B cell (primary cell): ENCODE data around the gene SPACA4. TPM values are rescaled to one million over a fixed set of nuclear protein-coding genes. Genes with fewer than 3 reads are reported as not detected.

Experiments used
- ATAC-seq: fragments of 200-7000 bp; cut with Tn5 transposase; one replicate; pipeline ENCODE4 v1.10.0; 2021; ENCODE audit warnings: low read depth, mild to moderate bottlenecking, moderate number of reproducible peaks, moderate library complexity
- CTCF ChIA-PET: fragments of 350-600 bp; sonication (Branson Sonifier 250); formaldehyde crosslinking; loops from one replicate; lab custom pipeline; 2021; ENCODE audit warnings: antibody characterized with exemption, inconsistent platforms; lab: Charles Lee
- POLR2A ChIA-PET: fragments of 350-600 bp; sonication (Branson Sonifier 250); formaldehyde crosslinking; loops from one replicate; lab custom pipeline; 2021; ENCODE audit warnings: antibody characterized with exemption; lab: Charles Lee
- DNase-seq: peaks from one replicate; pipeline ENCODE4 v3.0.0; 2013
- H2AFZ ChIP-seq: 2 replicates; pipeline ENCODE4 v1.6.1; 2012; ENCODE audit warnings: mild to moderate bottlenecking, low read depth, low read length; ENCODE audit not compliant: insufficient read depth, poor library complexity, severe bottlenecking
- H3K27ac ChIP-seq, 2 donors: 1 replicate in 1 of 2; 2 replicates in 1 of 2; pipeline ENCODE4 v1.5.1; 2012 to 2013; ENCODE audit warnings: low read length in 2 of 2, mild to moderate bottlenecking in 2 of 2, moderate library complexity in 1 of 2
- H3K27me3 ChIP-seq, 4 experiments: fragments of 200-600 bp in 1 of 4; sonication (generic) in 1 of 4; replicated peaks in 1 of 4; 1 replicate in 2 of 4; 2 replicates in 2 of 4; pipeline versions ENCODE4 v1.6.1 to v1.7.0; 2013 to 2016; ENCODE audit warnings: low read length in 3 of 4, mild to moderate bottlenecking in 2 of 4, mixed read lengths in 1 of 4, moderate library complexity in 1 of 4; ENCODE audit not compliant: insufficient read depth in 4 of 4, control insufficient read depth in 3 of 4; ENCODE audit errors: control extremely low read depth in 1 of 4
- H3K36me3 ChIP-seq, 2 experiments: replicated peaks in 1 of 2; 1 replicate in 1 of 2; 2 replicates in 1 of 2; pipeline versions ENCODE4 v1.6.1 to v1.7.1; 2013; ENCODE audit warnings: low read length in 1 of 2; ENCODE audit not compliant: insufficient read depth in 2 of 2, control insufficient read depth in 1 of 2; ENCODE audit errors: control extremely low read depth in 1 of 2, extremely low read depth in 1 of 2
- H3K4me1 ChIP-seq, 2 donors: fragments of 200-600 bp in 1 of 2; sonication (generic) in 1 of 2; 1 replicate in 1 of 2; 2 replicates in 1 of 2; pipeline versions ENCODE4 v1.5.1 to v1.6.1; 2013 to 2017; ENCODE audit warnings: low read length in 2 of 2; ENCODE audit not compliant: control insufficient read depth in 2 of 2, insufficient read depth in 2 of 2
- H3K4me2 ChIP-seq: replicated peaks from 2 replicates; pipeline ENCODE3; 2012; ENCODE audit warnings: mild to moderate bottlenecking, low read depth, low read length; ENCODE audit not compliant: poor library complexity, severe bottlenecking
- H3K4me3 ChIP-seq, 5 experiments: fragments of 200-600 bp in 1 of 5; sonication (generic) in 1 of 5; 1 replicate in 3 of 5; 2 replicates in 2 of 5; pipeline versions ENCODE4 v1.5.1 to v1.7.0; 2011 to 2016; ENCODE audit warnings: low read length in 4 of 5, mild to moderate bottlenecking in 4 of 5, low read depth in 2 of 5, control low read depth in 1 of 5, moderate library complexity in 1 of 5; ENCODE audit not compliant: insufficient read depth in 1 of 5; ENCODE audit errors: control extremely low read depth in 1 of 5, extremely low read depth in 1 of 5
- H3K79me2 ChIP-seq: fragments of 200-600 bp; sonication (generic); one replicate; pipeline ENCODE4 v1.6.0; 2016; ENCODE audit warnings: low read length; ENCODE audit not compliant: control insufficient read depth, insufficient read depth
- H3K9ac ChIP-seq: fragments of 200-600 bp; sonication (generic); 2 replicates; pipeline ENCODE4 v1.6.1; 2017; ENCODE audit warnings: mild to moderate bottlenecking, low read length, moderate library complexity
- H3K9me3 ChIP-seq, 3 donors: one replicate each; pipeline versions ENCODE4 v1.6.1 to v1.7.1; 2013; ENCODE audit warnings: low read length in 2 of 3; ENCODE audit not compliant: control insufficient read depth in 2 of 3, insufficient read depth in 1 of 3; ENCODE audit errors: control extremely low read depth in 1 of 3
- H4K20me1 ChIP-seq: 2 replicates; pipeline ENCODE4 v1.6.0; 2012; ENCODE audit warnings: mild to moderate bottlenecking, low read length; ENCODE audit not compliant: insufficient read depth, control insufficient read depth, poor library complexity, severe bottlenecking
- H3K27ac Mint-ChIP-seq: one replicate; pipeline ENCODE4 v1.8.0; 2021; ENCODE audit warnings: mixed read lengths
- H3K27me3 Mint-ChIP-seq: one replicate; pipeline ENCODE4 v1.8.0; 2021; ENCODE audit warnings: mixed read lengths
- H3K4me1 Mint-ChIP-seq: one replicate; pipeline ENCODE4 v1.8.0; 2021; ENCODE audit warnings: mixed read lengths
- H3K4me3 Mint-ChIP-seq: one replicate; pipeline ENCODE4 v1.8.0; 2021; ENCODE audit warnings: mixed read lengths
- H3K9me3 Mint-ChIP-seq: one replicate; pipeline ENCODE4 v1.8.0; 2022; ENCODE audit warnings: mixed read lengths; ENCODE audit not compliant: insufficient read depth
- EZH2 ChIP-seq: IDR thresholded peaks from 2 replicates; pipeline ENCODE4 v1.6.1; 2012; ENCODE audit warnings: borderline replicate concordance, low read depth, mild to moderate bottlenecking, moderate library complexity, low read length; ENCODE audit not compliant: insufficient read depth, poor library complexity, severe bottlenecking
- WGBS: methylation state at CpG from one replicate; pipeline ENCODE4 v1.1.5; 2013; ENCODE audit warnings: missing lambda C conversion rate; ENCODE audit not compliant: insufficient coverage; 5-methylcytosine and 5-hydroxymethylcytosine counted together
- intact Hi-C: fragments of 100-400 bp; cut with micrococcal nuclease; formaldehyde crosslinking; loops from one replicate; pipeline ENCODE4 v1.10.0; 2022
- polyA plus RNA-seq: library from polyadenylated mRNA; depleted of rRNA; stranded (reverse); fragments of >200 nt; gene quantifications from 2 replicates; pipeline ENCODE4 v1.2.3, GENCODE V29; 2012
- total RNA-seq, 2 donors: library from RNA; stranded (reverse); fragments of 120-200 nt in 1 of 2; gene quantifications; 1 replicate in 1 of 2; 2 replicates in 1 of 2; pipeline versions ENCODE4 v1.2.3 to v1.2.4, GENCODE V29; 2013 to 2022
- TF ChIP-seq, protein P1 (sequence below): fragments of 200-600 bp; IDR thresholded peaks from one replicate; pipeline ENCODE4 v1.8.0; 2022; ENCODE audit warnings: antibody characterized with exemption, mild to moderate bottlenecking

SPACA4 gene
- total and polyA plus RNA-seq, 2 donors (not counting 1 experiment from before 2014, with no cell fraction given) = not detected

DNA sequence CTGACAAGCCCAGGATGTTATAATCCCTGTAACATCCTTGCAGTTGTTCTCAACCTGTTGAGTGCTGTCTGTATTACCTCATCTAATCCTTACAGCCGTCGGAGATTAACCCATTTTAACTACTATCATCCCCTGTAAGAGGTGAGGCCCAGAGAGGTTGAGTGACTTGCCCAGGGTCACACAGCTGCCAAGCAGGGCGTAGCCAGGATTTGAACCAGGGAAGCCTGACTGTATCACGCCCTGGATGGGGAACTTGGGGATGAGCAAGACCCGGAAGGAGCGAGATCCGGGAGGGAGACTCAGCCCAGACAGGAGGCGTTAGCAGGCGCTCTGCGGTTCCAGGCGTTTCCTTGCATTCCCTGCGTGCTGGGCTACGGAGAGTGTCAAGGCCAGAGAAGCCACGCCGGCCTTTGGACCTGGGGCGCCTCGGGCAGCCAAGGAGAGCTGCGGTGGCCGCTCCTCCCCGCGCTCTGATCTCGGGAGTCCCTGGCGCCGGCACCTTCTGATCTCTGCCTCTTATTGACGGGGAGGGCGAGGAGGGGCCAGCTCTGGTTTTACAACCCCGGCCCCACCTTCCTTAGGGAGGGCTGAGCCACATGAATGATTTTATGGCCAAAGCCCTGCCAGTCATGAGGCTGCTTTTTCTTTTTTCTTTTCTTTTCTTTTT is 48.4 kb upstream of the SPACA4 start:
- POLR2A ChIA-PET = no interaction called here
- Histone ChIP-seq H2AFZ (no peak overlapping the region), H3K79me2 (no peaks in the 10 kb centered on the region), H3K36me3 (no peaks in the 10 kb centered on the region), H3K4me3 (no peak overlapping the region), H3K4me2 (no peak overlapping the region), H3K27me3 (peaks cover 0 to 5% (median 0%) of the 10 kb centered on the region in 4 experiments), H3K27ac (no peak overlapping the region), H4K20me1 (no peaks in the 10 kb centered on the region), H3K9me3 (no peaks in the 10 kb centered on the region), H3K4me1 (no peaks in the 10 kb centered on the region), H3K9ac (no peak overlapping the region)
- Mint-ChIP-seq H3K27me3 (peaks cover 20% of the 10 kb centered on the region), H3K27ac (no peak overlapping the region), H3K9me3 (no peaks in the 10 kb centered on the region), H3K4me1 (no peaks in the 10 kb centered on the region), H3K4me3 (no peak overlapping the region)
- ATAC-seq (no peak), DNase-seq (no peak)
- intact Hi-C loops = no loop called here
- TF ChIP-seq EZH2 = no peak
- TF ChIP-seq, protein P1, sequence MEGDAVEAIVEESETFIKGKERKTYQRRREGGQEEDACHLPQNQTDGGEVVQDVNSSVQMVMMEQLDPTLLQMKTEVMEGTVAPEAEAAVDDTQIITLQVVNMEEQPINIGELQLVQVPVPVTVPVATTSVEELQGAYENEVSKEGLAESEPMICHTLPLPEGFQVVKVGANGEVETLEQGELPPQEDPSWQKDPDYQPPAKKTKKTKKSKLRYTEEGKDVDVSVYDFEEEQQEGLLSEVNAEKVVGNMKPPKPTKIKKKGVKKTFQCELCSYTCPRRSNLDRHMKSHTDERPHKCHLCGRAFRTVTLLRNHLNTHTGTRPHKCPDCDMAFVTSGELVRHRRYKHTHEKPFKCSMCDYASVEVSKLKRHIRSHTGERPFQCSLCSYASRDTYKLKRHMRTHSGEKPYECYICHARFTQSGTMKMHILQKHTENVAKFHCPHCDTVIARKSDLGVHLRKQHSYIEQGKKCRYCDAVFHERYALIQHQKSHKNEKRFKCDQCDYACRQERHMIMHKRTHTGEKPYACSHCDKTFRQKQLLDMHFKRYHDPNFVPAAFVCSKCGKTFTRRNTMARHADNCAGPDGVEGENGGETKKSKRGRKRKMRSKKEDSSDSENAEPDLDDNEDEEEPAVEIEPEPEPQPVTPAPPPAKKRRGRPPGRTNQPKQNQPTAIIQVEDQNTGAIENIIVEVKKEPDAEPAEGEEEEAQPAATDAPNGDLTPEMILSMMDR = no peak
- CTCF ChIA-PET = interaction anchor here (0.6 kb wide), 1 partner anchor 33 kb away, joined by 3 read pairs; no protein-coding TSS in a partner anchor
- WGBS = 27% methylated on average over 24 of the region's 27 CpGs

DNA sequence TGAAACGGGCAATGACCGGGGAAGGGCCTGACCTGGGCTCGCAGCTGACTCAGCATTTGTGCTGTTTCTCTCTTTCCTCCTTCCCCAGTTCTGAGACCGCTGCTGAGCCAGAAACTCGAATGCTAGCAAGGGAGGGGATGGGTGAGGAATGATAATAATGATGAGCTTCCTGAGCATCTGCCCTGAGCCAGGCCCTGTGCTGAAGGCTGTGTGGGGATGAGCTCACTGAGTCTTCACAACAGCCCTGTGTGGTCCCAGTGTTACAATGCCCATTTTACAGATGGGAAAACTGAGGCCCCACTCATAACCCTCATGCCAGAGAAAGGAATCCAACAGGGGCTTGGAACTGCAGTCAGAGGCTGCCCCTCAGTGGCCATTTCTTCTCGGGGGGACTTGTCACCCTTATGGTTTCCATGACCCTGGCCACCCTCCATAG is 46.4 kb upstream of the SPACA4 start:
- H3K9me3 Mint-ChIP-seq = no peaks in the 10 kb centered on the region
- TF ChIP-seq EZH2 = no peak
- TF ChIP-seq, protein P1 = no peak
- POLR2A ChIA-PET = no interaction called here
- H3K4me1 Mint-ChIP-seq = peaks cover 2% of the 10 kb centered on the region
- DNase-seq = no peak
- H2AFZ ChIP-seq = no peak overlapping the region
- H3K36me3 ChIP-seq = no peaks in the 10 kb centered on the region
- no peaks in the 10 kb centered on the region for H3K79me2 ChIP-seq
- H3K4me1 ChIP-seq = no peaks in the 10 kb centered on the region
- ATAC-seq = no peak
- CTCF ChIA-PET = interaction anchor here (0.9 kb wide), 1 partner anchor 247 kb away, joined by 3 read pairs; no protein-coding TSS in a partner anchor
- intact Hi-C loops = no loop called here
- H3K27me3 ChIP-seq = peaks cover 0 to 2% (median 0%) of the 10 kb centered on the region in 4 experiments
- no peak overlapping the region for H3K27ac Mint-ChIP-seq
- no peak overlapping the region for H3K4me2 ChIP-seq
- no peak overlapping the region for H3K4me3 Mint-ChIP-seq
- H3K9ac ChIP-seq = no peak overlapping the region
- H3K9me3 ChIP-seq = peaks cover 0 to 3% (median 0%) of the 10 kb centered on the region in 3 donors
- no peak overlapping the region for H3K4me3 ChIP-seq
- H3K27me3 Mint-ChIP-seq = peaks cover 16% of the 10 kb centered on the region
- H3K27ac ChIP-seq = no peak overlapping the region
- WGBS = 77% methylated on average over 1 of the region's 6 CpGs
- no peaks in the 10 kb centered on the region for H4K20me1 ChIP-seq
